NCI-H1105 treated with DMSO at 0.1 percent for 48 hours (cell line): ENCODE data around the gene LEPR.
"Not testable (repeated sequence)": the region's sequence is repeated elsewhere in the genome, so short reads cannot be mapped to it uniquely, and the experiment has no call there.

Experiments used
- DNase-seq: peaks from one replicate; lab custom pipeline; 2025; lab: John Stamatoyannopoulos, UW

LEPR gene, protein sequence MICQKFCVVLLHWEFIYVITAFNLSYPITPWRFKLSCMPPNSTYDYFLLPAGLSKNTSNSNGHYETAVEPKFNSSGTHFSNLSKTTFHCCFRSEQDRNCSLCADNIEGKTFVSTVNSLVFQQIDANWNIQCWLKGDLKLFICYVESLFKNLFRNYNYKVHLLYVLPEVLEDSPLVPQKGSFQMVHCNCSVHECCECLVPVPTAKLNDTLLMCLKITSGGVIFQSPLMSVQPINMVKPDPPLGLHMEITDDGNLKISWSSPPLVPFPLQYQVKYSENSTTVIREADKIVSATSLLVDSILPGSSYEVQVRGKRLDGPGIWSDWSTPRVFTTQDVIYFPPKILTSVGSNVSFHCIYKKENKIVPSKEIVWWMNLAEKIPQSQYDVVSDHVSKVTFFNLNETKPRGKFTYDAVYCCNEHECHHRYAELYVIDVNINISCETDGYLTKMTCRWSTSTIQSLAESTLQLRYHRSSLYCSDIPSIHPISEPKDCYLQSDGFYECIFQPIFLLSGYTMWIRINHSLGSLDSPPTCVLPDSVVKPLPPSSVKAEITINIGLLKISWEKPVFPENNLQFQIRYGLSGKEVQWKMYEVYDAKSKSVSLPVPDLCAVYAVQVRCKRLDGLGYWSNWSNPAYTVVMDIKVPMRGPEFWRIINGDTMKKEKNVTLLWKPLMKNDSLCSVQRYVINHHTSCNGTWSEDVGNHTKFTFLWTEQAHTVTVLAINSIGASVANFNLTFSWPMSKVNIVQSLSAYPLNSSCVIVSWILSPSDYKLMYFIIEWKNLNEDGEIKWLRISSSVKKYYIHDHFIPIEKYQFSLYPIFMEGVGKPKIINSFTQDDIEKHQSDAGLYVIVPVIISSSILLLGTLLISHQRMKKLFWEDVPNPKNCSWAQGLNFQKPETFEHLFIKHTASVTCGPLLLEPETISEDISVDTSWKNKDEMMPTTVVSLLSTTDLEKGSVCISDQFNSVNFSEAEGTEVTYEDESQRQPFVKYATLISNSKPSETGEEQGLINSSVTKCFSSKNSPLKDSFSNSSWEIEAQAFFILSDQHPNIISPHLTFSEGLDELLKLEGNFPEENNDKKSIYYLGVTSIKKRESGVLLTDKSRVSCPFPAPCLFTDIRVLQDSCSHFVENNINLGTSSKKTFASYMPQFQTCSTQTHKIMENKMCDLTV

DNA sequence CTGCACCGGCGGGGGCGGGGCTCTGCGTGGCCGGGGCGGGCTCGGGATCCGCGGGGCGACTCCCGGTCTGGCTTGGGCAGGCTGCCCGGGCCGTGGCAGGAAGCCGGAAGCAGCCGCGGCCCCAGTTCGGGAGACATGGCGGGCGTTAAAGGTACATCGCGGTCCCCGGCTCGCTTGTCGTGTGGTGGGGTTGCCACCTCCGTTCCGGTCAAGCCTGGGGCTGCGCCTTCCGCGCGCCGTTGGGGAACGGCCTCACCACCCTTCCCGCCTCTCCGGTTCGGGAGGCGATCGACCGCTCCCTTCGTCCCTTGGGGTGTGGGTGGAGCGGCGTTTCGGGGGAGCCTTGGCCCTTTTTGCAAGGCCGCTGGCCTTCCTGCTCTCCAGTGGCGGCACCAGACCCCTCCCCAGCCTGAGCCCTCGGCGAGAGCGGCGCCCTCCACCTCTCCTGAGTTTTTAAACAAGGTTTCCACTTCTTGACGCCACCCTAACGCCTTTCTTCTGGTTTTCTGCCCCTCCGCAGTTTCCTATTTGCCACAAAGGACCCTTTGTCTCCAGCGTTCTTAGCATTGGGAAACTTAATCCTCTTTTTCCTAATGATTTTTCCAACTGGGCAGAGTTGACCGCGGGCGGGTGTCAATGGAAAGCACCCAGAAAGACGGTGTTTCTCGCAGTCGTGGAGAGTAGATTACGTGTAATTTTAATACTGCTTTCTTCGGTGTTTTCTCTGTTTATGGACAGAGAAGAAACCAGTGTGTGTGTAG is at the start of gene LEPR, which contains the start of gene LEPROT:
Gene LEPR, plus strand, starts transcription at position 79 of the 761 bp plus-strand sequence. CDS start 144,898 bp downstream, outside the sequence.
Gene LEPROT, plus strand, starts transcription at position 79 of the 761 bp plus-strand sequence. Its CDS starts 57 bp downstream, at position 136.
- peak; percentile 80 for DNase-seq

DNA sequence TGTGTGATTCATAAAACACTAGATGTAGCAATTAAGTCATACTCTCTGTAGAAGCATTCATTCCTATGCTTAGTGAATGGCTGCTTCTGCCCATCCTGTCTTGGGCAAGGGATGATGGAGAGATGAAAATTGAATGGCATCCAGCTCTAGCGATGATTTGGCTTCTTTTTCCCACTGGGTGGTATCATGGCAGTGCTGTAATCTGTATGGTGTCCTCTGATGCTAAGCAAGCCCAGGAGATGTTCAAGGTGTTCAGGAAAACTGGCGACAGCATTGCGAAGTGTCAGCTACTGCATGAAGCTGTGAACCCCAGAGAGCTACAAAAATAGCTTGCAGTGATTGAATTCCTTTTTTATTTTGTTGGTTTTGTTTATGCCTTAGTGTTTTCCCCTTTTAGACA is 48.9 kb upstream of the LEPR start:
- peak; percentile 62 for DNase-seq

DNA sequence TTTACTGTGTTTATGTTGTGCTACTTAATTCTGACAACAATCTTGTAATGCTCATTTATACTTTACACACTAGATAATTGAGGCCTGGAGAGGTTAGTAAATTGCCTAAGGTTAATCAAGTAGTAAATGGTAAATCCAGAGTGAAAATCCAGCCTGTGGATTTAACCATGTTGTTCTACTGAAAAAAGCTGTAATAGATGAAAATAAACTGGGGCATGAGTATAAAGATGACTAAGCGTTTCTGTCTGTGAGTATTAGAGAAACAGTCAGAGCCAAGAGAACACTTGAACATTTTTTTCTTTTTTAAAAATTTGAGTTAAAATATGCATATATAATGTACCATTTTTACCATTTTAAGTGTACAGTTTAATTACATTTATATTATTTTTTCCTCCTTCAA is 47.9 kb upstream of the LEPR start:
- DNase-seq, result peak; percentile 8

DNA sequence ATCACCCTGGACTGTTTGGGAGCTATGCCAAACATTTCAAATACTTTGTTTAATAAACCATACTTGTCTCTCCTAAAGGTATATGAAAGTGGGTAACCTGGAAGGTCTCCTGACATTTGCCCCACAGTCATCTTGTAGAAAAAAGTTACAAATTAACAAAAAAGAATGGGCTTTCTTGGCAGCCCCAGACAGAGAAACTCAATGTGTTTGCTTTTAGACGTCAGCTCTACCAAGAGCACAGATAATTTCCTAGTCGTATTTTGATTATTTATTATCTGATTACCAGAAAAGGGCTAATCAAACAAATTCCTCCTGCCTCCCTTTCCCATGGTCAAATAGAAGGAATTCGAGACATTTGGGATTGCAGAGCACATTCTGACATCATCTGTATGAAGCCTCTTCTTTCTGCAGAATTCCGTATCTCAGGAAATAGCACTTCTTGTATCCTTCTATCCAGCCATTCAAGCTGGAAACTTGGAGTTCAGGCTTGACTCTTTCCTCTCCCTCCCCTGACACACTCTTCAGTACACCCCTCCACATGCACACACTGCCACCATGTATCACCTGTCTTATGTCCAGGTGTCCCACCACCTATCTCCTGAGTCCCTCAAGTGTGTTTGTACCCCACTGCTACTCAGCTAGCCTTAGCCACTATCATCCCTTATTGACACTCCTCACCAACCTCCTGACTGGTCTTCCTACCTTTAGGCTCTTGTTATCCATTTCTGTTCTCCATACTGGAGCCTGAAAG is 42.8 kb upstream of the LEPR start:
- no peak for DNase-seq

DNA sequence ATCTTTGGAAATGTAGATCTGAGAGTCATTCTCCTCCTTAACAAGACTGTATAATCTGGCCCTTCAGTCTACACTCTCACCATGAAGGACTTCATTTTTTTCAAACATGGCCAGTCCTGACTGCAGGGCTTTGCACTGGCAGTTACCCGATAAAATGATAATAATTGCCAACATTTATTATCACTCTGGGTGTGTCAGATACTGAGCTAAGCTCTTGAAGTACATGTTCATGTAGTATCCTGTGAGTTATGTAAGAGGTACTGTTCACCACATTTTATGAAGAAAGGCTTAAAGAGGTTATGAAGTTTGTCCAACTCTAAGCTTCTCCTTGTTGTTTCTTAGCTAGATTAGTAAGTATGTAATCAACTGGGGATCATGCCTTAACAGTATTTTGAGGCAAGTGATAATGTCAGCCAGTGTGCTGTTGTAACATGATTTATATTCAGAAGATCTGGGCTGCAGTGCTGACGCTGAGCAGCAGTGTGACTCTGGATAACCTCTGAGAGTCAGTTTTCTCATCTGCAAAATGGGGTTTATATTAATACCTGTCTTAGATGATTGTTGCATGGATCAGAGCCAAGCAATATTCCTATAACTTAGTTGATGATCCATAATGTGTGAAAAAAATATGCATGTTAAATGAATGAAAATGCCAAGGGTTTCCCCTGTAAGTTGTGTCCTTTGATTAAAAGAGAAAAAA is 42.1 kb upstream of the LEPR start:
- DNase-seq, result no peak

DNA sequence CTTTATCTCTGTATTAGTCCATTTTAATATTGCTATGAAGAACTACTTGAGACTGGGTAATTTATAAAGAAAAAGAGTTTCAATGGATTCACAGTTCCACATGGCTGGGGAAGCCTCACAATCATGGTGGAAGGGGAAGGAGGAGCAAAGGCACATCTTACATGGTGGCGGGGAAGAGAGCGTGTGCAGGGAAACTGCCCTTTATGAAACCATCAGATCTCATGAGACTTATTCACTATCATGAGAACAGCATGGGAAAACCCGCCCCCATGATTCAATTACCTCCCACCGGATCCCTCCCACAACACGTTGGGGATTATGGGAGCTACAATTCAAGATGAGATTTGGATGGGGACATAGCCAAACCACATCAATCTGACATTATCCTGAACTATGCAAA is 36.0 kb upstream of the LEPR start:
- not testable (repeated sequence) for DNase-seq

DNA sequence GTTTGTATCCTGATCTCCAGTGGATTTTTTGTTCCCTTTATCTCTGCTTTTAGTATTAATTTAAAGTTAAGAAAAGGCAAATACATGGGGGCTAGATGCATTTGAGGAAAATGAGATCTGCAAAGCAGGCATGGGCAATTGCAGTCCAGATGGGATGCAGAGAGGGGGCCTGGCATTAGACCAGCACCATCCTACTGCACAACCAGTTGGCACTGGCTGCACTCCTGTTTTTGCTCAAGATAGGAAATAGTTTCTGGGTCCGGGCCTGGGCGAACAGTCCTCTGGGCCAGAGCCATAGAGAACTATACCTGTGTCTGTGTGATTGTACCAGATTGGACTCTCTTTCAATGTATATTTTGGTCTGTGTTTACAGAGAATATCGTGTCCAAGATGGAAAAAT is 34.0 kb upstream of the LEPR start:
- no peak for DNase-seq

DNA sequence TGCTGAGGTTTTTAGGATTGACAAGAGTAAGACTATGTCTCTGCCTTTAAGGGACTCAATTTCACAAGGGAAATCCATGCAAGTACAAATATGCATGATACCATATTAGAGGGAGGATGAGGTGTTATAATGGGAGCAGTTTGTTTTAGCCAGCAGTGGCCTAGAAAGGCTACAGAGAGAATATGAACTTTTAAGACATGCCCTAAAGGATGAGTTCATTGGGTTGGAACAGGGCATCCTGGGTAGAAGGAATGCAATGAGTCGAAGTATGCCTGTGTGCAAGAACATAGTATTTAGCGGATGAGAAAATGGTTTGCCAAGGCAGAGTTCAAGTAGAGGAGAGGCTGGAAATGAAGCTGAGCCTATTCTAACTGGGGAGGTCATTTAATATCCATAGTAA is 32.6 kb upstream of the LEPR start:
- no peak for DNase-seq

DNA sequence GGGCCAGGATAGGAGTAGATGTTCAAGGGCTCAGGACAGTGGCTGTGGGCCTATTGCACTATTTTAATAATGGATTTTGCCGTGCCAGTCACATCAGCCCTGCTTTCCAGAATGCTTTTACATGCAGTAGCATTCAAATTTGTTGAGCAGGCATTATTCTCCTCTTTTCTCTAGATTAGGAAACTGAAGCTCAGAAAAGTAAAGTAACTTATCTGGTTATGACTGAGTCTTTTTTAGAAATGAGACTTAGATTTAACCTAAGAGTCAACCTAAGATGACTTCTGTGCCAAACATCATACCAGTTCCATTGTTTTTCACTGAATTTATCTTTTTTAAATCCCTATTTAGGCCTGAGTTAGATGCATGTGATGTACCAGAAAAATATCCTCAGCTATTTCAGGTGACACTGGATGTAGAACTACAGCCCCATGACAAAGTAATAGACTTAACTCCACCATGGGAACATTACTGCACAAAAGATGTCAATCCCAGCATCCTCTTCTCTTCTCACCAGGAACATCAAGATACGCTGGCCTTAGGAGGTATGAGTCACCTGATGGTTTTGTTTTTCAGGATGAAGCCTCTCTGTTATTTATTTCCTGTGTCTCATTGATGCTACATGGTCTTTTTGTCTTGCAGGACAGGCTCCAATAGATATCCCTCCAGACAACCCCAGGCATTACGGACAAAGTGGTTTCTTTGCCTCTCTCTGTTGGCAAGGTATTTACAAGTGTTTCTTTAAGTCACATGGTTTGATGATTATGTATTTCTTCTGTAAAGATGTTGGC is 31.4 kb upstream of the LEPR start:
- DNase-seq, result no peak

DNA sequence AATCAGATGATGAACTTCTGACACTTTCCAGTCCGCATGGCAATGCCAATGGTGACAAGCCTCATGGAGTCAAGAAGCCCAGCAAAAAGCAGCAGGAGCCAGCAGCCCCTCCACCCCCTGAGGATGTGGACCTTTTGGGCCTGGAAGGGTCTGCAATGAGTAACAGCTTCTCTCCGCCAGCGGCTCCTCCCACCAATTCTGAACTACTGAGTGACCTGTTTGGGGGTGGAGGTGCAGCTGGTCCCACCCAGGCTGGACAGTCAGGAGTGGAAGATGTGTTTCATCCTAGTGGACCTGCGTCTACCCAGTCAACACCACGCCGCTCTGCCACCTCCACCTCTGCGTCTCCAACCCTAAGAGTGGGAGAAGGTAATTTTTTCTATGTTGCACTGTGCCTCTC is 28.0 kb upstream of the LEPR start:
- no peak for DNase-seq

DNA sequence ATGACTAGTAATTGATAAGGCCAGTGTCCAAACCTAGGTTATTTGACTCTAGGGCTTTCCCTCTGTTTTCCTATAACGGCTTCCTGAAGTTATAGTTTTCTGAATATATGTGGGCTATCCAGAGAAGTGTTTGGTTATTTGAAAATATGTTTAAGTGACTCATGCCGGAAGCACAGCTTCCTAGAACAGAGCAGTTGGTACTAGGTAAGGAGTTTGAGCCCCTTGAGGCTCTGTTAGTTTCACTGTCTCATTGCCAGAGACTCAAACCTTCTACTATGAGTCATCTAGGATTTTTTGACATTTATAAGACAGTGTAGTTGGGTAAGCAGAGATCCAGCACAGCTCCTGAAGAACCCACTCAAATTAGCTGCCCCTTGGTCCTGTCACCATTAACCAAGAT is 27.1 kb upstream of the LEPR start:
- DNase-seq, result no peak

DNA sequence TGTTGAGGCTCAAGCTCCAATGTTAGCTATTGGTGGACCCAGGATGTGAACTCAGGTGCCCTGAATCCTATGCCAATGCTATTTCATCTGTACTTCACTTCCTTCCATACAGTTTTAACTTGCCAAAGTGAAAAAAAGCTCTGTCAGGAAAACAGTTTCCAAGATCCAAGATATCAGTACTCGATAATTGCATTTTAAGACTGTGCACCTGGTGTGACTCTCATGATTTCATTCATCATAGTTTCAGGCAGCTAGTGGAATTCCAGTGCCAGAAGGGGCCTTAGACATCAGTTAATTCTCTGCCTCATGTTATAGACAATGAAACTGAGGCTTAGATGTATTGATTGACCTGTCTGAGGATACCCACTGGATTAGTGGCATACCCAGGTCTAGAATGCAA is 26.5 kb upstream of the LEPR start:
- no peak for DNase-seq

DNA sequence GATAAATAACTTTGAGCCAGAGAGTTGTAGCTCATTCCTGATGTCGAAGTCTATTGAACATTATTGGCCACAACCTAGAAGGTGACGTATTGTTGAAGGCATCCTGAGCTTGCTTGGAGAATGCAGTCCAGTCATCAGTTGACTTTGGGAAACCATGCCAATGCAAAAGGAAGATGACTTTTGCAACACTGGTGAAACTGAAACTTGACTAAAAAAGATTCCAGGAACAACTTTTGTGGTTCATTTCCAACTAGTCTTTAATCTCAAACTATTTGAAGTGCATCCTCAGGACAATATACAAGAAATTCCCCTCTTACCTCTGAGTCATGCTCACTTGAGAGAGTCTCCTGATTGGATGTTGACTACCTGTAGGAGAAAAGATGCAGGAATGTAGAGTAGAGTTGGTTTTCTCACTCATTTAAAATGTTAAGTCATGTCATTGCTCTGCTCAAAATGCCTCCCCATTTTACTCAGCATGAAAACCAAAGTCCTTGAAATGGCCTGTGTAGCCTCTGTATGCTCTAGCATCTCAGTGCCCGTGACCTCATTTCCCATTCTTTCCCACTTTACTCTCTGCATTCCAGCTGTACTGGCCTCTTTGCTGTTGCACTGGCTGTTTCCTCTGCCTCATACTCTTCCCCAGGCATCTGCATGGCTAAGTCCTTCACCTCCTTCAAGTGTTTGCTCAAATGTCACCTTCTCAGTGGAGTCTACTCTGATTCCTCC is 24.4 kb upstream of the LEPR start:
- DNase-seq, result no peak

DNA sequence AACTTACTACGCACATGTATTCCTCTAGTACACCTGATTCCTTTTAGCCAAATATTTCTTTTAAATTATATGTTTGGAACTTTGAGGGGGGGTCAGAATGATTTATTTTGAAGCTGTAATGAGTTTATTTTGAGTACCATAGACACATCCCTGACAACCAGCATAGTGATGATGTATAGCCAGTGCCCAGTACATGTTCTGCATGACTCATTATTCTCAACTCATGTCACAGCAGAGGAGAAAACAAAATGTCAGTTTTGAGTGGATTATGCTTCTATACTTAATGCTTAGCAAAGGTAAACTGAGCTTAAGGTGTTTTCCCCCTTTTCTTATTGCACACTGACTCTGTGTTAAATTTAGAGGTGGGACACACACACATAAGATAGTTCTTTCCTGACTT is 22.4 kb upstream of the LEPR start:
- no peak for DNase-seq

DNA sequence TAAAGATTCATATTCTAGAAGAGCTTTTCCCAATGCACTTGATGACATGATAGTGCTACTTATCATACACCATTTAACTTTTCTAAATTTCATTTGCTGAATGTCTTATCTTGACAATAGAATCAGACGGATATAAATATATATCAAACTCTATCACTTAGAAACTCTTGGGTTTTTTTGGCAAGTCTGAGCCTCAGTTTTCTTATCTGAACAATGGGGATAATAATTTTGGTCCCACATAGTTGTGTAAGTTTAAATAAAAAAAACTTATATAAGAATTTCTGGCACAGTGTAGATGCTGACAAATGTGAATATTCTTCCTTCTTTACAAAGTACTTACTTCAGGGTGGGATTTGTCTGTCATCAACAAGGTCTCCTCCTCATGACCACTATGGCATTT is 21.5 kb upstream of the LEPR start:
- no peak for DNase-seq

DNA sequence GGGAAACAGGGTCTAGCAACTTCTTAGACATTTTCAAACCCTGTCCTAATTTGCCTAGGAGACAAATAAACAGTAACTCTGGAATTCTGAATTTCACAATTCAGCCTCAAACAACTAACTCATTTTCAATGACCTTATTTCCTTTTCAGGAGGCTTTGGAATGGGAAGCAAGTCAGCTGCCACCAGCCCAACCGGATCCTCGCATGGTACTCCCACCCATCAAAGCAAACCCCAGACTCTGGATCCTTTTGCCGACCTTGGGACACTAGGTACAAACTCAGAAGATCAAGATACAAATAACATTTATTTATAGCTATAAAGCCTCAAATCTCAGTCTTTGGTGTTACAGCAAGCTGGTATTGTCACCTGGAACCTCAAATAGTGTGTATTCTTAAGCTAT is 18.9 kb upstream of the LEPR start:
- DNase-seq, result no peak

DNA sequence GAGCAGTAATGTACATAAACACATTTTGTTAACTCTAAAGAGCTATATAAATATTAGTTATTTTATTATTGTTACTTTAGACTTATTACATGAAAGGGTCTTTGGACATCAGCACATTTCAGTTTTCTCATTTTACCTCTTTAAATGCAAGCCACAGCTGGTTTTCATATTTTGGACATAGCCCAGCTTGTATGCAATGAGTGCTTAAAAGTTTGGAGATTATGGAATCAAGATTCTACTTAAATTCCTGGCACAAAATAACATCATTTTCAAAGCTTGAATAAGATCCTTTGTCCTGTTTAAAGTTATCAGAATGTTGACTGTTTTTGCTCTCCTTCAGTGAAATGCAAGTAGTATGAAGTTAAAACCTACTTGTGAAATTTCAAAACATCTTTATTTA is 15.5 kb upstream of the LEPR start:
- DNase-seq, result no peak

DNA sequence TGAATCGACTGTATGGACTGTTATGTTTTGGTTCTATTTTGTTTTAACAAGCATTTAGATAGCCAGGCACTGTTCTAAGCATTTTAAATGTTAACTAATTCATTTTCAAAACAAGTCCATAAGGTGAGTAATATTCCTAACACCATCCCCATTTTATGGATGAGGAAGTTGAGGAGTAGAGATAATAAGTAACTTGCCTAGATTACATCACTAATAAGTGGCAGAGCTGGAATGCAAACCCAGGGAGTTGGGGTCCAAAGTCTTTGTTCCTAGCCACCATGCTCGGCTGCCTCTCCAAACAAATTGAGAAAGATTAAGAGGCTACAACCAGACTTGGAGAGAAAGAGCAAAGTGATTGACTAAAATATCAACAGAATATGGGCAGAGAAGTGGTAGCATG is 12.6 kb upstream of the LEPR start:
- DNase-seq, result no peak

DNA sequence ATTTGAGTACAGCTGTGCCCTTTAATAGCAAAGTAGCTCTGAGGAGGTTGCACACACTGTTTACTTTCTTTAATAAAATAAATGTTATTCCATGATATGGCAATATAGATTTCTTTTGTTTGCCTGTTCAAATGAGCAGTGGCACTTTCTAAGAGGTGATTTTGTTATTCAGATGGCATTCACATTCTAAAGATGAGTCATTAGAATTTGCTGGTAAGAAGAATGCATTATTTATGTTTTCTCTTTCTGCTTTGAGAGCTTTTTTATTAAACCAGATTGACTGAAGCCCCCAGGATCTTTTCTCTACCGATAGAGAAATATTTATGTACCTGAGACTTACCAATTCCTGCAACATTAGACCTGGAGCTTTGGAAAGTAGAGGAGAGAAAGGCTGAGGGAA is 11.2 kb upstream of the LEPR start:
- DNase-seq, result no peak
